ENCODE measurements around the gene S100PBP.
"Not testable (repeated sequence)": the region's sequence is repeated elsewhere in the genome, so short reads cannot be mapped to it uniquely, and the experiment has no call there.

S100PBP gene

GRCh38 chr1:32786856-32787255 is 30.6 kb upstream of the S100PBP start:
- no peak for DNase-seq

GRCh38 chr1:32789356-32789755 is 28.1 kb upstream of the S100PBP start:
- DNase-seq = peak; percentile 82

- DNase-seq = peak; percentile 51
These were observed 25.6 kb upstream of the S100PBP start for GRCh38 chr1:32791881-32792280.

GRCh38 chr1:32795763-32796162 is 21.7 kb upstream of the S100PBP start:
- DNase-seq = peak; percentile 61

- no peak for DNase-seq
These were observed 20.0 kb upstream of the S100PBP start for GRCh38 chr1:32797456-32797855.

- DNase-seq = peak; percentile 91
These were observed 19.3 kb upstream of the S100PBP start for GRCh38 chr1:32798191-32798590.

GRCh38 chr1:32798679-32799416 is 18.6 kb upstream of the S100PBP start:
- DNase-seq = peak; percentile 15

GRCh38 chr1:32801096-32801715 is 16.2 kb upstream of the S100PBP start:
- peak; percentile 80 for DNase-seq

GRCh38 chr1:32804460-32804859 is 13.0 kb upstream of the S100PBP start:
- DNase-seq = not testable (repeated sequence)

GRCh38 chr1:32806290-32806689 is 11.2 kb upstream of the S100PBP start:
- no peak for DNase-seq

GRCh38 chr1:32806910-32807523 is 10.4 kb upstream of the S100PBP start:
- DNase-seq = no peak

GRCh38 chr1:32808580-32808979 is 8.9 kb upstream of the S100PBP start:
- DNase-seq = no peak

- no peak for DNase-seq
These were observed 7.1 kb upstream of the S100PBP start for GRCh38 chr1:32810358-32810757.

- DNase-seq = no peak
These were observed 6.2 kb upstream of the S100PBP start for GRCh38 chr1:32811265-32811664.

- DNase-seq = no peak
These were observed 5.5 kb upstream of the S100PBP start for GRCh38 chr1:32811917-32812316.

- peak; percentile 68 for DNase-seq
These were observed 3.3 kb upstream of the S100PBP start for GRCh38 chr1:32813941-32814739.

GRCh38 chr1:32816676-32817158 is 736 bp upstream of the S100PBP start:
- DNase-seq = peak; percentile 45

GRCh38 chr1:32817815-32818786 is 648 bp downstream of the S100PBP start:
- peak; percentile 75 for DNase-seq

- DNase-seq = no peak
These were observed 1.5 kb downstream of the S100PBP start for GRCh38 chr1:32818804-32819541.

GRCh38 chr1:32825181-32825580 is 7.7 kb downstream of the S100PBP start:
- DNase-seq = no peak

GRCh38 chr1:32828341-32828740 is 10.9 kb downstream of the S100PBP start:
- no peak for DNase-seq
